ENCODE data around the gene LIMCH1. TPM values are rescaled to one million over a fixed set of nuclear protein-coding genes. Genes with fewer than 3 reads are reported as not detected.

Gene LIMCH1
- total RNA-seq, 1 donor from 2014 or later, result 3.4 TPM

DNA sequence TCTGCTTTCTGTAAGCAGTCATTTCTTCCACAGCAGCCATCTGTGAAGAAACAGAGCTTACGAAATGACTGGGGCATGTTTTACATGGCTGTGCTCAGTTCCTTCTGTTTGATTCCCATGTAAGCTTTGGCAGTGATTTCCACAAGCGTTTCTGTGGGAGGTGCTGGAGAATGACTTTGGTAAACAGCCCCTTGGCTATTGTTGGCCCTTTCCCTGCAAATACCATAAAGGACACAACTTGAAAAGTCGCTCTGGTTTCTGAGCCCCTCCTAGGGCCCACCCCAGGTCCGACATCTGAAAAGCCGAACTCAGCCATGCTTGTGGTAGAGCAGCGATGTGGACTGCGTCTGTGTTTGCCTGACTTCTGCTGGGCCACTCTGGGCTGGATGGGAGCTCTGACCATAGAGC lies 3.7 kb downstream of the LIMCH1 start:
- H3K36me3 ChIP-seq (ENCODE audit: control insufficient read depth, insufficient read depth, low read length), result no peaks in the 10 kb centered on the region
- DNase-seq (ENCODE audit: low read depth), result no peak
- TF ChIP-seq, protein P1, sequence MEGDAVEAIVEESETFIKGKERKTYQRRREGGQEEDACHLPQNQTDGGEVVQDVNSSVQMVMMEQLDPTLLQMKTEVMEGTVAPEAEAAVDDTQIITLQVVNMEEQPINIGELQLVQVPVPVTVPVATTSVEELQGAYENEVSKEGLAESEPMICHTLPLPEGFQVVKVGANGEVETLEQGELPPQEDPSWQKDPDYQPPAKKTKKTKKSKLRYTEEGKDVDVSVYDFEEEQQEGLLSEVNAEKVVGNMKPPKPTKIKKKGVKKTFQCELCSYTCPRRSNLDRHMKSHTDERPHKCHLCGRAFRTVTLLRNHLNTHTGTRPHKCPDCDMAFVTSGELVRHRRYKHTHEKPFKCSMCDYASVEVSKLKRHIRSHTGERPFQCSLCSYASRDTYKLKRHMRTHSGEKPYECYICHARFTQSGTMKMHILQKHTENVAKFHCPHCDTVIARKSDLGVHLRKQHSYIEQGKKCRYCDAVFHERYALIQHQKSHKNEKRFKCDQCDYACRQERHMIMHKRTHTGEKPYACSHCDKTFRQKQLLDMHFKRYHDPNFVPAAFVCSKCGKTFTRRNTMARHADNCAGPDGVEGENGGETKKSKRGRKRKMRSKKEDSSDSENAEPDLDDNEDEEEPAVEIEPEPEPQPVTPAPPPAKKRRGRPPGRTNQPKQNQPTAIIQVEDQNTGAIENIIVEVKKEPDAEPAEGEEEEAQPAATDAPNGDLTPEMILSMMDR (IDR thresholded peaks at IDR 0.05; ENCODE audit: insufficient read depth, low read length, poor library complexity, severe bottlenecking), result no peak
- H3K27me3 ChIP-seq (ENCODE audit: control insufficient read depth, insufficient read depth, low read length), result no peaks in the 10 kb centered on the region
- H3K4me3 ChIP-seq (ENCODE audit: low read depth, low read length), result no peak overlapping the region

DNA sequence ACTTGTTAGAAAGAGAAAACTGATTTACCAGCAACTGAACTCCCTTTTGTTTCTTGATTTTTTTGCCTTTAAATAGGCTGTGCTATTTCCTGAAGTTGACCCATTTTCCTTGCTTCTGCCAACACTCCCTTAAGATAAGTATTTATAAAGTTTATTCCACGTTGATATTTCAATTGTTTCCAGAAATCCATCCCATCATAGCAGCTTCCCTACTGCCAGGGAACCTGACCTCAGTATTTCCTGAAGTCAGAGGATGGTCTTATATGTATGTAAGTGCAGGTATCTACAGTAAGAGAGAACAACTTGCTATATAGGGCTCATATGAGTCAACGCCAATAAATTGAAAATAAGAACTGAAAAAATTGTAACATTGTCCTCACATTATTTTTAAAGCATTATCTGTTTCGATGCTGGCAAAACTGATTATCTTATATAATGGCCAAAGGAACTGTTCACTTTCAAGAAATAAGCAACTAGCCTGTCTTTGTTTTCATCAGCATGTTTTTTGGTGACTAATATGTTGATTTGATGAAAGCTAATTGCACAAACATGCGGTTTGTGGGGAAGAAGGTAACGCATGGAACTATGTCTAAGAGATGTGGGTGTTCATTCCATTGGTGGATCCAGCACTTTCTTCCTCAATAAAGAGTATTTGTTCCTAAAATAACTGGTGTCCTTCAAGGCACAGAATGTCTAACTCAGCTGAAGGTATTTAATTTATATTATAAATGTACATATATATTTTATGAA lies 4.7 kb downstream of the LIMCH1 start:
- no peak for DNase-seq (ENCODE audit: low read depth)
- TF ChIP-seq, protein P1 (IDR thresholded peaks at IDR 0.05; ENCODE audit: insufficient read depth, low read length, poor library complexity, severe bottlenecking), result no peak

DNA sequence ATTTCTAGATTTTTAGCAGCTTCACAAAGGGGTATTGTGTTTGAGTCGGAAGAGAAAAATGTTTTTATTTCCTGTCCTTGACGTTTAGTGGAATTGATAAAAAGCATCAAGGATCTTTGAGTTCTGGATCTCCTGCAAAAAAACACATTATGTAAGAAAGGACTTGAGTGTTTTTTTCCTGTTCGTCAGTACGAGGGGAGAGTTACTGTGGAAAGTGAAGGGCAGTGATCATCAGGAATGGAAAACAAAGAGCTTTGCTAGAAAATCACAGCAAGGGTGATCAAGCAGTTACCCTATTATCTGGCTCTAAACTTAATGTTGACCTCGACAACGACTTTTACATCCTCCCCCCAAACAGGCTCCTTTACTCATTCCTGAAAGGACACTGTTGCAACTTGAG lies 7.3 kb downstream of the LIMCH1 start:
- H3K27me3 ChIP-seq (ENCODE audit: control insufficient read depth, insufficient read depth, low read length), result no peaks in the 10 kb centered on the region
- H3K4me3 ChIP-seq (ENCODE audit: low read depth, low read length), result no peak overlapping the region
- TF ChIP-seq, protein P1 (IDR thresholded peaks at IDR 0.05; ENCODE audit: insufficient read depth, low read length, poor library complexity, severe bottlenecking), result no peak
- H3K36me3 ChIP-seq (ENCODE audit: control insufficient read depth, insufficient read depth, low read length), result no peaks in the 10 kb centered on the region
- DNase-seq (ENCODE audit: low read depth), result no peak

More for the DNA sequence above, 4.7 kb downstream of the LIMCH1 start:
- Histone ChIP-seq H3K27me3 (ENCODE audit: control insufficient read depth, insufficient read depth, low read length) (no peaks in the 10 kb centered on the region), H3K4me3 (ENCODE audit: low read depth, low read length) (no peak overlapping the region), H3K36me3 (ENCODE audit: control insufficient read depth, insufficient read depth, low read length) (no peaks in the 10 kb centered on the region)

DNA sequence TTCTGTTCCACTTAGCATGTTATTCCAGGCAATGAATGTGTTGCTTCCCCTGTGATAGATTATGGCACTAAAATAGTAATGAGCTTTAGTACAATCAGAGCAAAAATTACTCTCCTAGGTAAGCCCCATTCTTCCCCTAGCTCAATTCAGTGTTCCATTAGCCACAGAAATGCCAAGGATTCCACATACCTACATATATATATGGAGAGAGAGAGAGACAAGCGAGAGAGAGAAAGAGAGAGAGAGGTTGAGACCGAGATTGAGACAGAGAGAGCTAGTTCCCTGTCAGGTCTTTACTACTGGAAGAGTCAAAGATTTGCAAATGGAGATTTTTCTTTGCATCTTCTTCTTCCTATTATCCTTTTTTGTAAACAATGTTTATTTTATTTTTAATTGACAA lies 8.7 kb downstream of the LIMCH1 start:
- no peak overlapping the region for H3K4me3 ChIP-seq (ENCODE audit: low read depth, low read length)
- DNase-seq (ENCODE audit: low read depth), result no peak
- no peaks in the 10 kb centered on the region for H3K36me3 ChIP-seq (ENCODE audit: control insufficient read depth, insufficient read depth, low read length)
- TF ChIP-seq, protein P1 (IDR thresholded peaks at IDR 0.05; ENCODE audit: insufficient read depth, low read length, poor library complexity, severe bottlenecking), result no peak
- H3K27me3 ChIP-seq (ENCODE audit: control insufficient read depth, insufficient read depth, low read length), result no peaks in the 10 kb centered on the region

DNA sequence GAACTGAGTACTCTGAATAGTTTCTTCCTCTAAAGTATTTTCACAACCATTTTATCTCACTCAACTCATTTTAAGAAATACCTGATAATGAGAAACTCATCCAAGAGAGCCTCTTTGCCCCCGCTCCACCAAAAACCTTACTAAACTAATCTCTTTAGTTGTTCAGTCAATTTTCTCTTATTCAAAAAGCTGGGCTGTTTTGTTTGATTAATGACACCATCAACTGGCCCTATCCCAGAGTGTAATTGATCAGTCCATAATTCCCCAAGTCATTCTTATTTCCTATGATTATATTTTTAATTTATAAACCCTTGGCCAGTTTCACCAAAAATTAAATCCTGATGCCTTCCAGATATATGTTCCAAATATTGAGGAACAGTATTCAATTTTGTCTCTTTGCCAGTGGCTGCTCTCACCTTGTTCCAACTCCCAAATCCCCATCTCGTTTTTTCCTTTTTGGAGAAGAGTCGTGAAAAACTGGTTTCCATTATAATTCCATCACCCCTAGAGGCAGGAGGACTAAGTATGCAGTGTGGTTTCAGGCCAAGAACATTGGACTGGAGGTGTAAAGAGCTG lies 10.4 kb downstream of the LIMCH1 start:
- Histone ChIP-seq H3K36me3 (ENCODE audit: control insufficient read depth, insufficient read depth, low read length) (no peaks in the 10 kb centered on the region), H3K4me3 (ENCODE audit: low read depth, low read length) (no peak overlapping the region), H3K27me3 (ENCODE audit: control insufficient read depth, insufficient read depth, low read length) (no peaks in the 10 kb centered on the region)
- TF ChIP-seq, protein P1 (IDR thresholded peaks at IDR 0.05; ENCODE audit: insufficient read depth, low read length, poor library complexity, severe bottlenecking), result no peak
- DNase-seq (ENCODE audit: low read depth), result no peak
